Measurements from ENCODE around the gene RBSN.

Gene RBSN

GRCh38 chr3:15097891-15098290 lies 1.1 kb downstream of the RBSN start (continued):
- TF ChIP-seq ZFP3 (CRISPR knock-in tag; IDR thresholded peaks at IDR 0.05) (no peak), RARB (CRISPR knock-in tag; IDR thresholded peaks at IDR 0.05) (no peak)

- TF ChIP-seq RARB (CRISPR knock-in tag; IDR thresholded peaks at IDR 0.05) (no peak), CSDC2 (CRISPR knock-in tag; IDR thresholded peaks at IDR 0.05) (no peak), ZNF565 (CRISPR knock-in tag; conservative IDR thresholded peaks at IDR 0.05; ENCODE audit: low read depth) (no peak), CREB5 (CRISPR knock-in tag; IDR thresholded peaks at IDR 0.05; ENCODE audit: low read depth) (no peak), GLIS3 (CRISPR knock-in tag; IDR thresholded peaks at IDR 0.05) (no peak), ZFP3 (CRISPR knock-in tag; IDR thresholded peaks at IDR 0.05) (no peak), ESRRG (CRISPR knock-in tag; IDR thresholded peaks at IDR 0.05) (no peak), SNAI2 (CRISPR knock-in tag; IDR thresholded peaks at IDR 0.05) (no peak), PPARA (CRISPR knock-in tag; IDR thresholded peaks at IDR 0.05; ENCODE audit: borderline replicate concordance) (no peak), POU6F1 (CRISPR knock-in tag; IDR thresholded peaks at IDR 0.05; ENCODE audit: borderline replicate concordance, low read depth) (no peak), ARNTL (CRISPR knock-in tag; IDR thresholded peaks at IDR 0.05; ENCODE audit: borderline replicate concordance, low read depth) (no peak), ZNF70 (CRISPR knock-in tag; IDR thresholded peaks at IDR 0.05) (no peak), OSR1 (CRISPR knock-in tag; IDR thresholded peaks at IDR 0.05) (no peak), PATZ1 (CRISPR knock-in tag; IDR thresholded peaks at IDR 0.05; ENCODE audit: borderline replicate concordance) (no peak), ZFP30 (CRISPR knock-in tag; IDR thresholded peaks at IDR 0.05) (no peak)
- no peak for ATAC-seq
These were observed 2.9 kb downstream of the RBSN start for GRCh38 chr3:15096046-15096445.

- TF ChIP-seq GLIS3 (CRISPR knock-in tag; IDR thresholded peaks at IDR 0.05): no peak
- TF ChIP-seq ESRRG (CRISPR knock-in tag; IDR thresholded peaks at IDR 0.05): no peak
- TF ChIP-seq ZC3H10 (CRISPR knock-in tag; IDR thresholded peaks at IDR 0.05): no peak
- TF ChIP-seq RARB (CRISPR knock-in tag; IDR thresholded peaks at IDR 0.05): no peak
- TF ChIP-seq ISL1 (CRISPR knock-in tag; IDR thresholded peaks at IDR 0.05): no peak
- no peak for TF ChIP-seq TSHZ2 (CRISPR knock-in tag; IDR thresholded peaks at IDR 0.05)
- no peak for TF ChIP-seq PPARA (CRISPR knock-in tag; IDR thresholded peaks at IDR 0.05; ENCODE audit: borderline replicate concordance)
- no peak for TF ChIP-seq PATZ1 (CRISPR knock-in tag; IDR thresholded peaks at IDR 0.05; ENCODE audit: borderline replicate concordance)
- no peak for TF ChIP-seq ZFP3 (CRISPR knock-in tag; IDR thresholded peaks at IDR 0.05)
- no peak for TF ChIP-seq OSR1 (CRISPR knock-in tag; IDR thresholded peaks at IDR 0.05)
- TF ChIP-seq POU6F1 (CRISPR knock-in tag; IDR thresholded peaks at IDR 0.05; ENCODE audit: borderline replicate concordance, low read depth): no peak
- ATAC-seq: no peak
These were observed 4.6 kb downstream of the RBSN start for GRCh38 chr3:15094187-15094875.
